OCI-LY1 (cell line): ENCODE results near the gene RNF113A.
A peak's percentile ranks its signal among the peaks of the same experiment; 100 is the strongest.

Source experiments
- CTCF ChIP-seq: fragments of 200-600 bp; sonication (generic), shearing (Covaris generic); IDR thresholded peaks from 2 replicates; pipeline ENCODE4 v1.5.1; 2017; ENCODE audit warnings: mild to moderate bottlenecking, antibody characterized with exemption, low read length, moderate library complexity, mixed read lengths
- EZH2 ChIP-seq: fragments of 200-600 bp; sonication (generic), shearing (Covaris generic); IDR thresholded peaks from 2 replicates; pipeline ENCODE4 v1.8.0; 2017; ENCODE audit warnings: borderline replicate concordance, mixed run types, mild to moderate bottlenecking, antibody characterized with exemption, low read length, moderate library complexity, mixed read lengths

- TF ChIP-seq CTCF (peak; percentile 47), EZH2 (no peak)
These were observed 16.3 kb upstream of the RNF113A start for GRCh38 chrX:119887721-119888425.
